HG03045 (cell line): ENCODE measurements around the gene ARPC5L.
A peak's percentile ranks its signal among the peaks of the same experiment; 100 is the strongest.

Experiments used
- ATAC-seq: cut with Tn5 transposase; IDR thresholded peaks from one replicate; pipeline ENCODE4 v1.9.1; 2021; ENCODE audit warnings: mild to moderate bottlenecking, moderate library complexity; ENCODE audit not compliant: unreplicated experiment

Gene ARPC5L

GRCh38 chr9:124860582-124861341, 1.2 kb upstream of the ARPC5L start:
- no peak for ATAC-seq

- no peak for ATAC-seq
Measured at GRCh38 chr9:124863371-124863871, 1.5 kb downstream of the ARPC5L start.

- ATAC-seq, result peak; percentile 64
Measured at GRCh38 chr9:124868511-124869465, 6.9 kb downstream of the ARPC5L start.

- peak; percentile 17 for ATAC-seq
Measured at GRCh38 chr9:124869466-124869985, 7.6 kb downstream of the ARPC5L start.

- peak; percentile 40 for ATAC-seq
Measured at GRCh38 chr9:124869986-124870560, 8.1 kb downstream of the ARPC5L start.

- ATAC-seq, result no peak
Measured at GRCh38 chr9:124870723-124871122, 8.8 kb downstream of the ARPC5L start.

GRCh38 chr9:124871156-124871561, 9.2 kb downstream of the ARPC5L start:
- ATAC-seq, result no peak

GRCh38 chr9:124873664-124874063, 11.7 kb downstream of the ARPC5L start:
- no peak for ATAC-seq

- ATAC-seq, result no peak
Measured at GRCh38 chr9:124875501-124875900, 13.6 kb downstream of the ARPC5L start.

- no peak for ATAC-seq
Measured at GRCh38 chr9:124877021-124877782, 15.3 kb downstream of the ARPC5L start.

- no peak for ATAC-seq
Measured at GRCh38 chr9:124878021-124878420, 16.1 kb downstream of the ARPC5L start.

- ATAC-seq, result no peak
Measured at GRCh38 chr9:124878518-124878917, 16.6 kb downstream of the ARPC5L start.

GRCh38 chr9:124879226-124879625, 17.3 kb downstream of the ARPC5L start:
- no peak for ATAC-seq

GRCh38 chr9:124880501-124880900, 18.6 kb downstream of the ARPC5L start:
- ATAC-seq, result no peak

- ATAC-seq, result no peak
Measured at GRCh38 chr9:124881138-124881743, 19.3 kb downstream of the ARPC5L start.

- no peak for ATAC-seq
Measured at GRCh38 chr9:124882231-124882630, 20.3 kb downstream of the ARPC5L start.

- no peak for ATAC-seq
Measured at GRCh38 chr9:124884376-124884775, 22.4 kb downstream of the ARPC5L start.

GRCh38 chr9:124885551-124885950, 23.6 kb downstream of the ARPC5L start:
- ATAC-seq, result no peak

- ATAC-seq, result no peak
Measured at GRCh38 chr9:124886461-124886860, 24.5 kb downstream of the ARPC5L start.
